Measurements from ENCODE around the gene PPP1R36. TPM values are rescaled to one million over a fixed set of nuclear protein-coding genes. Genes with fewer than 3 reads are reported as not detected.

PPP1R36 gene, protein sequence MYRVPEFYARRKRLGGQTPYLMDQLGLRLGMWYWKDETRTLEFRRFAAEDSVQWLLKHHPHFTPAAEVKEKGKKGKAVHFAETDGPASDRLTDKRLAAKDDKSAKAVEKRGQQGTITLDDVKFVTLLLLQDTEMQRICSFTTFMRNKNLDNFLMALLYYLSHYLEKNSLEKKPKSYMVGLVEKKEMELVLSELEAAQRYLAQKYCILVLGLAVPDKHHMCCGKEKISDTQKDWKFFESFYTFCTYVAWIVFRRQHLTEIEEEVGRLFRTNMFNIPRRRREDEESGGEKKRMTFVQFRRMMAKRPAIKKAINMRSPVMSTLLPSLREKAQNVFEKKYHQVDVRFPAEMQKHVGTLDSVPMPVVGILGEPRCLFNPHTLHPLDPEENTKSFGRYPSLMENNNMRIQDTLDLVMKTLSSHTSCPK
- total RNA-seq, result 0.14 TPM in 1 of 2 replicates, not detected in the other

DNA sequence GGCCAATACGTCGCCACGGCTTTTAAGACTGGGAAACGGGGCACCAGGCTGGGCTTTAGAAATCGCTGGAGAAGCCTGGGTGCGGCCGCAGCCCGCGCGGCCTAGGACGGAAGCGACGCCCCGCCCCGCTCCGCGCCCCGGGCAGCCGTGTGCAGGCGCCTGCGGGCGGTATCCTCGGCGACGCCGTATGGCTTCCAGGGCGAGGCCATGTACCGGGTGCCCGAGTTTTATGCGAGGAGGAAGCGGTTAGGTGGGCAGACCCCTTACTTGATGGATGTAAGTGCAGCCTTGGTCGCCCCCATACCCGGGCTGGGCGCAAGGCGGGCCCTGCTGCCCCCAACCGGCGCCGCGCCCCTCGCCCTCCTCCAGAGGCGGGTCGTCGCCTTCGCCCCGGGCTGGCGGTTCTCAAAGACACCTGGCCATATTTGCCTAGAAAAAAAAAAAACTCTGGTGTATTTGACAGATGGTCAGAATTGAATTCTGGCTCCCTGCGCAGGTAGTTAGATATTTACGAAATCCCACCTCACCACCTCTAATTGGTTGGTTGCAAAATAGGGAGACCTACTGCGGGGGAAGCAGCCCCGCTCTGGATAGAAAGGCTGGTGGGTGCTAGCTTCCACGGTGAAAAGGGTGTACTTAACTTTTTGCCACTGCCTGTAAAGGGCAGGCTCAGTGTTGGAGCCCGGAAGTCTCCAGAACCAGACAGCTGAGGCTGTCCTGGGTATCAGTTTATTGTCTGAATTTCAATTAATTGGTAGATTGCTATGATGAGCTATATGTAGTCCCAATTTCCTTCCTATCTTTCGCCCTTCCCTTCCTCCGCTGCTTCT lies at the start of gene PPP1R36:
Gene PPP1R36 (plus strand): TSS at position 171 of the 830 bp plus-strand sequence. CDS start 37 bp downstream, at position 208.

DNA sequence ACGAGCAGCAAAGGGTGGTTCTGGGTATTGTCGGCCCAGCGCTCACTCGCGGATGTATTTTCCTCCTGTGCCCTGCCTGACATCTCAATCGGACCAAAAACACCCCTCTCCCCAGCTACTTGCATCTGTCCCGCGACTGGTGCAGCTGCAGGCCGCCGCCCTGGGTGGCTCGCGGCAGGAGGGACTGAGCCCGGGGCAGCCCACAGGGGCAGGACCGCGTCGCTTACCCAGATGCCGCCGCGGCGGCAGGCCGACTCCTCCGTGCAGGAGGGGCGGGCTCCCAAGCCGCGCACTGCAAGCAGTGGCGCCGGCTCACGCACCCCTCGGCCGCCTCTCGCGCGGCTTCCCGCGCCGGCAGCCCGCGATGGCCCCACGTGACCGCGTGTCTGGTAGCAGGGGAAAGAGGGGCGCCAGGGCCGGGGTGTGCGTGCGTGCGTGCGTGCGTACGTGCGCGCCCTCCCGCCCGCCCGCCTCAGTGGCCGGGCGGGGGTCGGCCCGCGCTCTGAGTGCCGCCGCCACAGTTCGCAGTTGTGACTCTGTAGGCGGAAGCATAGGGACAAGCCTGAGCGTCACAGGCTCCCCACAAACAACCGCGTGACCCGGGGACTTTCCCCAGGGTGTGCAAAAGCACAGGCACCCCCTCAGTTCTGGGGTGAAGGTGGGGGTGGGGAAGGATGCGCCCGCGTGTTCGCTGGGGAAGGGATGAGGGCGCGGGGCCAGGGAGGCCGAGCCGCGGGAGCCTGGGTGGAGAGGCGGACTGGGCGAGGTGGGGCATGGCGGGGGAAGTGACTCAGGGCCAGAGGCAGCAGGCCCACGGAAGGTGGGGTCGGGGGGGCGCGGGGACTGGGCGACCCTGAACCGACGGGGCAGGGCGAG lies 46.1 kb upstream of the PPP1R36 start, which contains the start of gene ZBTB25:
Gene ZBTB25 (minus strand): TSS at position 405 of the 876 bp plus-strand sequence. CDS start 13,305 bp downstream, outside the sequence.

DNA sequence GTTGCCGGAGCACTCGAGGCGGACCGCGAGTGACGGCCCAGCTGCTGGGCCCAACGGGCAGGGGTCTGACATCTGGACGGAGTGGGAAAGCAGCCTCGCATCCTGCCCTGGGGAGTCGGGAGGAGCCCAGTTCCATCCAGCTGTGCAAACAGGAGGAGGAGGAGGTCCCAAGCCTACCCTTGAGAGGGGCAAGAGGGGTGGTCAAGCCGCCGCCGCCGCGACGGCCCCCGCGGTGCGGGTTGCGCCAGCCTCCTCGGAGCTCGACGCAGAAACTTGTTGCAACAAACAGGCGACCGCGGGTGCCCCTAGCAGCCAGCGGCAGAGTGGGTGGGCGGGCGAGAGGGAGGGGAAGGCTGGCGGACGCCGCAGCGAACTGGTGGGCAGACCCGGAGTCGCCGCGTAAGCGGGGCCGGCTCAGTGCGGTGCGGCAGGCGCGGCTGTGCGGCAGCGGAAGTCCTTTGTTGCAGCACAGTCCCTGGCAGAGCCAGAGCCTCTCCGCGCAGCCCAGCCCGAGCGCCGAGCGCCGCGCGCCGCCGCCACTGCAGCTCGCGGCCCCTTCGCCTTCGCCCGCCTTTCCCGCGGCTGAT lies 45.4 kb upstream of the PPP1R36 start, which contains the start of gene ZBTB1:
Gene ZBTB1 (plus strand): TSS at position 461 of the 587 bp plus-strand sequence. CDS start 16,735 bp downstream, outside the sequence.

DNA sequence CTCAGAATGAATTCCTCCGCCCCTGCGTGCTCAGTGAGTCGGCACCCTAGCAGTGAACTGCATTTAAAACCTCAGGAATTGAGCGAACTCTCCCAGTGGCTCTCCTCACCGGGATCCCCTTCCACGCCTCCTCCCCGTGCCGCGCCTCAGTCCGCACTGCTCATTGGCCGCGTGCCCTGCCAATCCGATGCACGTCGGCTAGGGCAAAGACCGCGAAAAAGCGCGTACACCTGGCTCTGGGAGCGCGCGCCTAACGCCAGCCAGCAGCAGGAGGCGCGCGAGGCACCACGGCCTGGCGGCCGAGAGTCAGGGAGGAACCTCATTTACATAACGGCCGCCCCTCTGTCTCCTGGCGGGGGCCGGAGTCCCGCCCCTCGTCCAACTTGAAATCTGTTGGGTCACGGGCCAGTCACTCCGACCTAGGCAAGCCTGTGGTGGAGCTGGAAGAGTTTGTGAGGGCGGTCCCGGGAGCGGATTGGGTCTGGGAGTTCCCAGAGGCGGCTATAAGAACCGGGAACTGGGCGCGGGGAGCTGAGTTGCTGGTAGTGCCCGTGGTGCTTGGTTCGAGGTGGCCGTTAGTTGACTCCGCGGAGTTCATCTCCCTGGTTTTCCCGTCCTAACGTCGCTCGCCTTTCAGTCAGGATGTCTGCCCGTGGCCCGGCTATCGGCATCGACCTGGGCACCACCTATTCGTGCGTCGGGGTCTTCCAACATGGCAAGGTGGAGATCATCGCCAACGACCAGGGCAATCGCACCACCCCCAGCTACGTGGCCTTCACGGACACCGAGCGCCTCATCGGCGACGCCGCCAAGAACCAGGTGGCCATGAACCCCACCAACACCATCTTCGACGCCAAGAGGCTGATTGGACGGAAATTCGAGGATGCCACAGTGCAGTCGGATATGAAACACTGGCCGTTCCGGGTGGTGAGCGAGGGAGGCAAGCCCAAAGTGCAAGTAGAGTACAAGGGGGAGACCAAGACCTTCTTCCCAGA lies 9.3 kb upstream of the PPP1R36 start, which contains the start of gene HSPA2:
Gene HSPA2 (plus strand): TSS at position 534 of the 995 bp plus-strand sequence. CDS start 109 bp downstream, at position 643.

Other genes starting within 250 kb of the PPP1R36 start
- 55.7 and 72.5 TPM in 2 replicates for gene MTHFD1, start 161.6 kb upstream of the PPP1R36 start, total RNA-seq
- 0.05 and 0.07 TPM in 2 replicates for gene AKAP5, start 84.5 kb upstream of the PPP1R36 start, total RNA-seq
- gene ZBTB25, start 46.1 kb upstream of the PPP1R36 start, total RNA-seq, result 2.7 and 4.7 TPM in 2 replicates
- gene ZBTB1, start 45.2 kb upstream of the PPP1R36 start, total RNA-seq, result 19.6 and 20.0 TPM in 2 replicates
- 5.2 and 7.3 TPM in 2 replicates for gene HSPA2, start 9.2 kb upstream of the PPP1R36 start, total RNA-seq
- gene PLEKHG3, start 154.5 kb downstream of the PPP1R36 start, total RNA-seq, result 61.6 and 84.1 TPM in 2 replicates

Data from airway epithelial cell (primary cell).